ENCODE results near the gene OTOS. TPM values are rescaled to one million over a fixed set of nuclear protein-coding genes. Genes with fewer than 3 reads are reported as not detected.

Gene OTOS
- total and polyA plus RNA-seq, 8 donors, result not detected

- Histone ChIP-seq H3K27ac (no peak overlapping the region), H3K9me3 (no peaks in the 10 kb centered on the region), H3K27me3 (no peaks in the 10 kb centered on the region), H3K4me1 (no peaks in the 10 kb centered on the region), H3K4me3 (no peak overlapping the region), H3K36me3 (peaks cover 0 to 21% (median 8%) of the 10 kb centered on the region in 3 donors)
- intact Hi-C loops (cut with DNase I), result no loop called here
- WGBS, 2 donors, result 92 to 95% methylated on average over 16 of the region's 16 CpGs
- FAIRE-seq, result no peak
- no peak for TF ChIP-seq CTCF (IDR thresholded peaks at IDR 0.05)
- DNase-seq, result peak in 2 of 6 donors; percentile 7 to 31
- no peak for ATAC-seq
These were observed 12.4 kb downstream of the OTOS start for GRCh38 chr2:240127911-240128607.

GRCh38 chr2:240127191-240127750 is 13.2 kb downstream of the OTOS start:
- peaks cover 0 to 21% (median 6%) of the 10 kb centered on the region in 3 donors for H3K36me3 ChIP-seq
- WGBS, 2 donors, result 79 to 93% methylated on average over 7 of the region's 7 CpGs

DNA sequence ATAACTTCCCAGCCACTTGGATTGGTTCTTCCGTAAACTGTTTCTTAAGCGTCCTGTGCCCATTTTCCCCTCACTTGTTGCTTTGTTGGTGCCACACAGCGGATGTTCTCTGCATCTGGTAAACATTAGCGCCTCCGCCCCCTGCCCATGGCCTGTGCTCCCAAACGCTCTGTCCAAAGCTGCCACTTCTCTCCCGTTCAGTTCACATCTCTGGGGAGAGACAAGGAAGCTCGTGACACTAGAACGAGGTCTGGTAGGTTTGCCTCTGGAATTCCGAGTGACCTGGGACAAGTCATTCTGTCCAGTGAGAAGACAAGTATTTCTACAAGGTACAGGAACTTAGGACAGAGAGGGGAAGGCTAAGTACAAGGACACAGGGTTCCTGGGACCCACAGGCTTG is 13.7 kb downstream of the OTOS start:
- Histone ChIP-seq H3K27me3 (no peaks in the 10 kb centered on the region), H3K4me1 (no peaks in the 10 kb centered on the region), H3K4me3 (no peak overlapping the region), H3K36me3 (peaks cover 0 to 18% (median under 1%) of the 10 kb centered on the region in 3 donors), H3K27ac (no peak overlapping the region), H3K9me3 (no peaks in the 10 kb centered on the region)
- intact Hi-C loops (cut with DNase I), result no loop called here
- FAIRE-seq (no peak), DNase-seq (peak in 1 of 6 donors; percentile 13), ATAC-seq (no peak)
- WGBS, 2 donors, result 91 to 93% methylated on average over 10 of the region's 10 CpGs
- no peak for TF ChIP-seq CTCF (IDR thresholded peaks at IDR 0.05)

More at GRCh38 chr2:240127191-240127750, 13.2 kb downstream of the OTOS start:
- Histone ChIP-seq H3K27ac (no peak overlapping the region), H3K9me3 (no peaks in the 10 kb centered on the region), H3K4me1 (no peaks in the 10 kb centered on the region), H3K27me3 (no peaks in the 10 kb centered on the region), H3K4me3 (no peak overlapping the region)
- DNase-seq (peak in 1 of 6 donors; percentile 5), ATAC-seq (no peak), FAIRE-seq (no peak)
- TF ChIP-seq CTCF (IDR thresholded peaks at IDR 0.05), result no peak
- intact Hi-C loops (cut with DNase I), result no loop called here

GRCh38 chr2:240125742-240126141 is 14.7 kb downstream of the OTOS start:
- FAIRE-seq, result no peak
- no peak overlapping the region for H3K4me3 ChIP-seq
- no peak for ATAC-seq
- peak in 2 of 6 donors; percentile 4 to 20 for DNase-seq
- H3K4me1 ChIP-seq, result no peaks in the 10 kb centered on the region
- 92 to 95% methylated on average over 14 of the region's 14 CpGs for WGBS, 2 donors
- H3K9me3 ChIP-seq, result no peaks in the 10 kb centered on the region
- no peak for TF ChIP-seq CTCF (IDR thresholded peaks at IDR 0.05)
- peaks cover 0 to 10% (median 0%) of the 10 kb centered on the region in 3 donors for H3K36me3 ChIP-seq
- H3K27me3 ChIP-seq, result no peaks in the 10 kb centered on the region
- intact Hi-C loops (cut with DNase I), result no loop called here
- no peak overlapping the region for H3K27ac ChIP-seq

GRCh38 chr2:240124651-240125030 is 15.8 kb downstream of the OTOS start:
- Histone ChIP-seq H3K27ac (no peak overlapping the region), H3K4me1 (no peaks in the 10 kb centered on the region), H3K9me3 (no peaks in the 10 kb centered on the region), H3K36me3 (peaks cover 0 to under 1% (median 0%) of the 10 kb centered on the region in 3 donors), H3K4me3 (no peak overlapping the region), H3K27me3 (no peaks in the 10 kb centered on the region)
- DNase-seq, result peak in 3 of 6 donors; percentile 5 to 28 (median 23)
- intact Hi-C loops (cut with DNase I), result no loop called here
- 88 to 89% methylated on average over 8 of the region's 8 CpGs for WGBS, 2 donors
- no peak for ATAC-seq
- TF ChIP-seq CTCF (IDR thresholded peaks at IDR 0.05), result no peak
- no peak for FAIRE-seq
